K562 (cell line): Measurements from ENCODE around the gene FBXL13. TPM values are rescaled to one million over a fixed set of nuclear protein-coding genes. Genes with fewer than 3 reads are reported as not detected.

ENCODE experiments used
- ADNP ChIP-seq: fragments of 200-800 bp; sonication (Bioruptor generic); IDR thresholded peaks from 2 replicates; pipeline ENCODE4 v1.6.1; 2016; ENCODE audit warnings: missing genetic modification characterization, missing compliant biosample characterization
- ARID1B ChIP-seq: fragments of 450-650 bp; IDR thresholded peaks from 2 replicates; pipeline ENCODE4 v1.6.1; 2016; ENCODE audit warnings: antibody characterized with exemption, mild to moderate bottlenecking, inconsistent platforms
- BCL6 ChIP-seq: fragments of 250-450 bp; sonication (Bioruptor Pico); IDR thresholded peaks from 2 replicates; pipeline ENCODE4 v1.4.0; 2020
- FOXK2 ChIP-seq, 2 experiments: fragments of 450-650 bp; IDR thresholded peaks in 1 of 2; conservative IDR thresholded peaks in 1 of 2; 2 replicates each; pipeline ENCODE4 v1.6.1; 2016; ENCODE audit warnings: low read depth in 2 of 2, mild to moderate bottlenecking in 1 of 2
- L3MBTL2 ChIP-seq: fragments of 450-650 bp; IDR thresholded peaks from 2 replicates; pipeline ENCODE4 v1.6.1; 2016; ENCODE audit warnings: mild to moderate bottlenecking, moderate library complexity
- MGA ChIP-seq: fragments of 450-650 bp; IDR thresholded peaks from 2 replicates; pipeline ENCODE4 v1.6.1; 2016; ENCODE audit warnings: mild to moderate bottlenecking, moderate library complexity
- NFE2L1 ChIP-seq: fragments of 450-650 bp; IDR thresholded peaks from 2 replicates; pipeline ENCODE4 v1.6.1; 2016; ENCODE audit warnings: missing genetic modification characterization, low read depth, mild to moderate bottlenecking, missing compliant biosample characterization, moderate library complexity, borderline replicate concordance
- OTX1 ChIP-seq: fragments of 450-650 bp; formaldehyde crosslinking; IDR thresholded peaks from 2 replicates; pipeline ENCODE4 v1.4.0; 2022; ENCODE audit warnings: mild to moderate bottlenecking
- PCBP1 ChIP-seq: fragments of 200-400 bp; formaldehyde crosslinking; IDR thresholded peaks from 2 replicates; pipeline ENCODE4 v1.6.1; 2018; ENCODE audit warnings: mild to moderate bottlenecking, low read depth, low read length; ENCODE audit not compliant: poor library complexity, severe bottlenecking
- PRDM10 ChIP-seq: fragments of 450-650 bp; IDR thresholded peaks from 2 replicates; pipeline ENCODE4 v1.6.1; 2018; ENCODE audit not compliant: partially characterized antibody
- RBFOX2 ChIP-seq: fragments of 200-400 bp; formaldehyde crosslinking; IDR thresholded peaks from 2 replicates; pipeline ENCODE4 v1.6.1; 2017; ENCODE audit warnings: low read depth, mild to moderate bottlenecking, low read length, moderate library complexity
- TCF3 ChIP-seq: sonication (generic); formaldehyde crosslinking; IDR thresholded peaks from 2 replicates; pipeline ENCODE4 v1.4.0; 2020; ENCODE audit warnings: mild to moderate bottlenecking, missing genetic modification reagents
- TEAD4 ChIP-seq, 2 experiments: sonication (generic) in 1 of 2; formaldehyde crosslinking in 1 of 2; IDR thresholded peaks; 2 replicates each; pipeline versions ENCODE4 v1.6.1 to v1.8.0; 2012 to 2022; ENCODE audit warnings: borderline replicate concordance in 1 of 2, inconsistent platforms in 1 of 2, low read length in 1 of 2, mild to moderate bottlenecking in 1 of 2, missing genetic modification reagents in 1 of 2
- polyA plus RNA-seq, 8 experiments: library from polyadenylated mRNA; depleted of rRNA in 4 of 8; stranded (reverse) in 5 of 8; unstranded in 3 of 8; fragments of >200 nt; fragmentation: Nextera tagmentation in 2 of 8; fragmentation: Illumina TruSeq in 1 of 8; extraction: Ambion mirVana in 2 of 8; extraction: Trizol in 1 of 8; gene quantifications; 2 replicates each; pipeline versions ENCODE4 v1.2.1 to v1.2.3, GENCODE V29; 2011 to 2014; ENCODE audit warnings: inconsistent platforms in 1 of 8, missing spikeins in 1 of 8
- total RNA-seq, 7 experiments: library from RNA; depleted of rRNA in 6 of 7; stranded (reverse); fragments of >200 nt in 6 of 7; fragmentation: Illumina TruSeq in 2 of 7; extraction: Trizol in 2 of 7; gene quantifications; 2 replicates each; pipeline versions ENCODE4 v1.2.1 to v1.2.3, GENCODE V29; 2011 to 2021; ENCODE audit warnings: low replicate concordance in 1 of 7

FBXL13 gene
- total and polyA plus RNA-seq, 9 of the 15 experiments (the other 6 are each of a cell fraction or from before 2014, with no cell fraction given): 16.3 to 55.0 (median 25.4) TPM

DNA sequence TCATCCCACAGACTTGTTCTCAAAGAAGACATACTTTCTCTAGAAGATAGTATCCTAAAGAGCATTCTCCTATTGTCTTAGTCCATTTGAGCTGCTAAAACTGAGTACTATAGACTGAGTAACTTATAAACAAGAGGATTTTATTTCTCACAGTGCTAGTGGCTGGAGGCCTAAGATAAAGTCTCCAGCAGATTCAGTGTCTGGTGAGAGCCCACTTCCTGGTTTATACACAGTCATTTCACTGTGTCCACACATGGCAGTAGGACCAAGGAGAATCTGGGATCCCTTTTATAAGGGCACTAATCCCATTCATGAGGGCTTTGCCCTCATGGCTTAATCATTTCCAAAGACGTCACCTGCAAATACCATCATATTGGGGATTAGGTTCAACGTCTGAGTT lies 93.1 kb downstream of the FBXL13 start (continued):
- TF ChIP-seq MGA (peak; percentile 28; the same call in 1 of the 2 replicates), RBFOX2 (0 out of 2 replicates have a peak, but pooled peaks have one; percentile 28), ARID1B (peak; percentile 43; the same call in 1 of the 2 replicates), L3MBTL2 (0 out of 2 replicates have a peak, but pooled peaks have one; percentile 16), NFE2L1 (tag) (no peak), PCBP1 (no peak), OTX1 (CRISPR knock-in tag) (no peak), FOXK2 (conservative IDR thresholded peaks at IDR 0.05 in 1 of 2, IDR thresholded peaks at IDR 0.05 in 1 of 2; ENCODE audit: low read depth in 2 of 2) (peak; percentile 59; a peak in 2 of 4 replicates), BCL6 (CRISPR knock-in tag) (no peak), ADNP (peak; percentile 13; the same call in 1 of the 2 replicates), TCF3 (CRISPR knock-in tag) (peak; percentile 50), TEAD4 (IDR thresholded peaks at IDR 0.05; ENCODE audit: low read length) (peak; percentile 40; the same call in 1 of the 2 replicates), TEAD4 (CRISPR knock-in tag; IDR thresholded peaks at IDR 0.05; ENCODE audit: borderline replicate concordance) (no peak), PRDM10 (no peak)
